HG03442 (cell line): ENCODE data around the gene TBC1D5.
"Not testable (repeated sequence)": the region's sequence is repeated elsewhere in the genome, so short reads cannot be mapped to it uniquely, and the experiment has no call there.

Source experiments
- ATAC-seq: cut with Tn5 transposase; IDR thresholded peaks from one replicate; pipeline ENCODE4 v1.9.1; 2021; ENCODE audit warnings: mild to moderate bottlenecking, moderate library complexity; ENCODE audit not compliant: unreplicated experiment

Gene TBC1D5

DNA sequence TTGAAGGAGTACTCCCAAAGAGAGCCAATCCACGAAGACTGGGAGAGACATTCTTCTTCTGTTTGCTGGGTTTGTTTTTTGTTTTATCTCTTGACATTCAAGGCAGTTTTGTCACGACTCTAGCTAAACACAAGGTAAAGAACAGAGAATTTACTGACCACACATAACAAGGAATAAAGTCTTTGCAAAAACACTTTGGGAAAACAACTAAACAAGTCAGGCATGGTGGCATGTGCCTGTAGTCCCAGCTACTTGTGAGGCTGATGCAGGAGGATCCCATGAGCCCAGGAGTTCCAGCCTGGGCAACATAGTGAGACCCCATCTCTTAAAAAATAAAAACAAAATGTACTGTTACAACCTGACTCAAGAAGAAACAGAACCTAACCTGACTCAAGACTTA is 28.0 kb downstream of the TBC1D5 start:
- ATAC-seq: no peak

DNA sequence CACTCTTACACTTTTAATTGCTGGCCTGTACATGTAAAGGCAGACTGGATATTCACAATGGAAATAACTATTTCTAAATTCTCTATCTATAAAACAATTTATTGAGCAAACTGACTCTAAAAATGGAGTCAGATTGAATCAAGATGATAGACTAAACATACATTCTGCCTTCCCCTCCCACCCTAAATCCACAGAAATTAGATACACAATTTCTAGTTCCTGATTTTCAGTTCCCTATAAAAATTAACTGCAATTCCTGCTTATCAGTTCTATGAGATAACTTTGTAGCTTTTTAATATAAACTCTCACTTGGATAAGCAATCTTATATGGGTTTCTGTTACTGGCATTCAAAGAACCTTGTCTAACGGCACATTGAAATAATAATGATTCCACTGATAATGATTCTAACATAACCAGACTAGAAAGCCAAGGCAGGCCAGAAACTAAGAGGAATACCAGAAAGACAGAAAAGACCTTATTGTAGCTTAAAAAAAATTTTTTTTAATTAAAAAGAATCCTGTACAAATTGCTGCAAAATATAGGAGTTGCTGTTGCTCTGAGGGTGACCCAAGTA is 33.1 kb downstream of the TBC1D5 start:
- ATAC-seq: no peak

DNA sequence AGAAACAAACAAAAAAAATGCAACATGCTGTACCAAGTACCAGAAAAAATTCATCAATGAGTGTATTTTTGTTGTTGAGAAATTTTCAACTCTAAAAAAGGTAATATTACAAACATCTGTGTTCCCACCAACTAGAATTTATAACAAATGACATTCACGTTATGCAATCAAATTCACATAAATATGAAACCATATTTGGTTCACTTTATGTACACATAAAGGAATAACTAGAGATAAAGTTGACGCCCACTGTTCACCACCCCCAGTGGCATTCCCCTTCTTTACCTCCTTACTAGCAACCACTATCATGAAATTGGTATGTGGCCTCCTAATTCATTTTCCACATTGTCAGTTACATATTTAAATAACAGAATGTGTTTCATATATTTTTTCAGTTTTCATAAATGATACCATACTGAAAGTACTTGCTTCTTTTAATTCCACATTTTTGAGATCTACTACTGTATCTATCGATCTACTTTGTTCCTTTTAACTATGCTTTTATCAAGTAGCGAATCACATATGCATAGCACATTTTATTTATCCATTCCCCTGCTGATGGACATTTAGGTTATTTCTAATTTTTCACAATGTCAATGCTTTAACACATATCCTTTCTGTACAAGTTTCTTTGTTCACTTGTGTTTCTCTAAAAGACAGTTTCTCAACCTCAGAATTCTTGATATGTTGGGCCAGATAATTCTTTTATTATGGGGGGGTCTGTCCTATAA is 34.5 kb downstream of the TBC1D5 start:
- ATAC-seq: no peak

DNA sequence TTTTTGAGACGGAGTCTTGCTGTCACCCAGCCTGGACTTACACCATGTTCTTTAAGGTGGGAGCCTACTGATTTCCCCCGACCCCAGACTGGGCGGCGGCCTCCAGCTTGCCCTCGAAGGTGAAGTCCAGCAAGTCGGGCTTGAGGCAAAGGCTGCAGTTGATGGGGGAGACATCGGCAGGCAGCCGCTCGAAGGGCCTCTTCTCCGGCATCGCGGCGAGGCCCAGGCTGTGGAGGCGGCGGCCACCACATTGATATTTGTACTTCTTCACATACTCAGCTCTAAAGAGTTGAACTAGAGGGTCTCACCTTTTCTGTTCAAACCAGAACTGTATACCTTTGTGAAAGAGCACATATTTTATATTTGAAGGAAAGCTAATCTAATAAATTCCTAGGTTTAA is 36.4 kb downstream of the TBC1D5 start:
- ATAC-seq: not testable (repeated sequence)

DNA sequence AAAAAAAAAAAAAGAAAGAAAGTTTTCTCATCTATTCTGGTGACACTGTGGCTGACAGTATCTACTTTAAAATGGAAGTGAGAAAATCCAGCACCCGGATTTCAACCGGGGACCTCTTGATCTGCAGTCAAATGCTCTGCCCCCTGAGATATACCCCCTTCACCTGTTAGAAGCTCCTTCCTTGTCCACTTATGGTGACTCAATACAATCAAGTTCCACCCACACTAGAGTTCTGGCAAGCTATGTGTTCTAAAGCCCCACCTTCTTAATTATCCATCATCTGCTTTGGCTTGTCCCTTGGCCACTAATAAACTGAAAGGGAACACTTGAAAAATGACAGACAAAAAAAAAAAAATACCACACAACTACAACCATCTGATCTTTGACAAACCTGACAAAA is 42.6 kb downstream of the TBC1D5 start:
- not testable (repeated sequence) for ATAC-seq

DNA sequence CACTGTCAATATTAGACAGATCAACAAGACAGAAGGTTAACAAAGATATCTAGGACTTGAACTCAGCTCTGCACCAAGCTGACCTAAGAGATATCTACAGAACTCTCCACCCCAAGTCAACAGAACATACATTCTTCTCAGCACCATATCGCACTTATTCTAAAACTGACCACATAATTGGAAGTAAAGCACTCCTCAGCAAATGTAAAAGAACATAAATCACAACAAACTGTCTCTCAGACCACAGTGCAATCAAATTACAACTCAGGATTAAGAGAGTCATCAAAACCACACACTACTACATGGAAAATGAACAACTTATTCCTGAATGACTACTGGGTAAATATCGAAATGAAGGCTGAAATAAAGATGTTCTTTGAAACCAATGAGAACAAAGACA is 46.8 kb downstream of the TBC1D5 start:
- ATAC-seq: not testable (repeated sequence)

DNA sequence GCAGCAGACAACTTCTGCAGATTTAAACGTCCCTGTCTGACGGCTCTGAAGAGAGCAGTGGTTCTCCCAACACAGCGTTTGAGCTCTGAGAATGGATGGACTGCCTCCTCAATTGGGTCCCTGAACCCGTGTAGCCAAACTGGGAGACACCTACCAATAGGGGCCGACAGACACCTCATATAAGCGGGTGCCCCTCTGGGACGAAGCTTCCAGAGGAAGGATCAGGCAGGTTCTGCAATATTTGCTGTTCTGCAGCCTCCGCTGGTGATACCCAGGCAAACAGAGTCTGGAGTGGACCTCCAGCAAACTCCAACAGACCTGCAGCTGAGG is 48.8 kb downstream of the TBC1D5 start:
- ATAC-seq: not testable (repeated sequence)

DNA sequence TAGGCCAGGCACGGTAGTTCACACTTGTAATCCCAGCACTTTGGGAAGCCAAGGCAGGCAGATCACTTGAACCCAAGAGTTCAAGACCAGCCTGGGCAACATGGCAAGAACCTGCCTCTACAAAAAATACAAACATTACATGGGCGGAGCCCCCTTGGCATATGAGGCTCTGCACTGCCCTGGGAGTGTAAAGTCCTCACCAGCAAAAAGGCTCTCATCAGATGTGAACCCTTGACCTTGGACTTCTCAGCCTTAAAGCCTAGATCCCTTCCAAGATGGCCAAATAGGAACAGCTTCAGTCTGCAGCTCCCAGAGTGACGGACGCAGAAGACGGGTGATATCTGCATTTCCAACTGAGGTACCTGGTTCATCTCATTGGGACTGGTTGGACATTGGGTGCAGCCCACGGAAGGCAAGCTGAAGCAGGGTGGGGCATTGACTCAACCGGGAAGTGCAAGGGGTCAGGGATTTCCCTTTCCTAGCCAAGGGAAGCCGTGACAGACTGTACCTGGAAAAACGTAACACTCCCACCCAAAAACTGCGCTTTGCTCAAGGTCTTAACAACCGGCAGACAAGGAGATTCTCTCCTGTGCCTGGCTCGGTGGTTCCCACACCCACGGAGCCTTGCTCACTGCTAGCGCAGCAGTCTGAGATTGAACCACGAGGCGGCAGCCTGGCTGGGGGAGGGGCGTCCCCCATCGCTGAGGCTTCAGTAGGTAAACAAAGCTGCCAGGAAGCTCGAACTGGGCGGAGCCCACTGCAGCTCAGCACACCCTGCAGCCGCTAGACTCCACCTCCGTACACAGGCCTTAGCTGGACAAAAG is 49.4 kb downstream of the TBC1D5 start:
- not testable (repeated sequence) for ATAC-seq

DNA sequence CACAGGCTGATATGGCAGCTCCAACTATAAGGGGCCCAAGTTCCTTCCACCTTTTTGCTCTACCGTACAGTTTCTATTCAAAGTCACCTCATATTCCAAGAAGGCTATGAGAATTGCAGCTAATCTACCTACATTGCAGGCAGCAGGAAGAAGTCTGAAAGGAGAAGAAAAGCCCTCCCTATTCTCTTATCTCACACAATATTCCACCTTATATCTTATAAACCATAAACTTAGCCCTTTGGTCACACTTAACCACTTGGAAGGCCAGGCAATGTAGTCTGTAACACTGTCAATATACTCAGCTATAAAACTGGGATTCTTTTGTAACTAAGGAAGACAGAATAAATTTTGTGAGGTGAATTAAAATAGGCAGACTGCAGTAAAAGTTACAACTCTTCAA is 54.9 kb downstream of the TBC1D5 start:
- no peak for ATAC-seq

DNA sequence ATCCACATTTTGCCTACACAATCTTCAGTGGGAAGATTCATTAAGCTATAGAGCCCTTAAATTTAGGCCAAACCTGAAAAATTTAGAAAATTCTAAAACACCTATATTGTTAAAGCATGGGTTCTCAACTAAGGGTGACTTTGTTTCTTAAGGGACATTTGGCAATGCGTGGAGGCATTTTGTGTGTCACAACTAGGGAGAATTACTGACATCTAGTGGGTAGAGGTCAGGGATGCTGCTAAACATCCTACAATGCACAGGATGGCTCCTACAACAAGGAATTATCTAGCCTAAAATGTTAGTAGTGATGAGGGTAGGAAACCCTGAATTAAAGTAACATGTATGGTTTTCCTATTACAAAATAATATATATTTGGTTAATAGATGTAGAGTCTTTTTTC is 55.8 kb downstream of the TBC1D5 start:
- no peak for ATAC-seq

DNA sequence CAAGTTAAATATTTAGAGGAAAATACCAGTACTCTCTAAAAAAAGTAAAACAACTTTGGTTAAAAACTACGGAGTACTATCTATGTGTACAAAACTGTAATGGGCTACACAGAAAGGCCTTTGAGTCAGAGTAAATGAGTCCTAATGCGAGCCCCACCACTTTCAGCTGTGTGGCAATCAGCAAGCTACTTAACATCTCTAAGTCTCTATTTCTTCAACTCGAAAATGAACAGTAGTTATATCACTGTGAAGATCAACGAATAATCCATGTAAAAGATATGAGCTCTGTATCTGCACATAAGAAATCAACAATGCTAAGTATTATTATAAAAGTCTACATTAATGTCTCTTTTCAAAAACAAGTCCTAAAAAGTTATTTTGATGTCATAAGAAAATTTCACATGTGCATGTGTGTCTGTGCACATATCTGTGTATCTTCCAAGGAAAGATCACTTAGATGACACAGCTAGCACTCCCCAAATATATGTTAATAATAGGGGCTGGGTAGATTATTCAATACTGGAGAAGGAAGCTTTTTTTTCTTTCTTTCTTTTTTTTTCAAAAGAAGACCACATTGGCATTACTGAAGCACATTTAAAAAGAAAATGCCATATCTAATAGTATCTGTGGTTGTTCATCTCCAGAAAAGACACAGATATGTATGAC is 58.8 kb downstream of the TBC1D5 start:
- ATAC-seq: no peak

DNA sequence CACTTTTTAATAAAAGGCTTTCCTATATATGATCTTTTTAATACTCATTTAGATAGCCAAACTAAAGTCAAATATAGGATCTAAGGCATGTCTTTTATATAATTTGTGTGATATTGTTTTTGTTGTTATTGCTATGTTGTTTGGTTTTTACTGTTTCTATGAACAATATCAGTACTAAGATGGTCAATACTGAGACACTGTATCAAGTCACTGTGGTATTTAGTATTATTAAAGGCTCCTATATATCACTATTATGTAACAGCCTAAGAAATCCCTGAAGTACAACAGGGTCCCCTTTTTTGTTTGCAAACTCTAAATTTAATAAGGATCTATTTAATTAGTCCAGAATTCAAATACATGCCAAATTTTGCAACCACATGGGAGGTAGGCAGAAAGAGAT is 61.9 kb downstream of the TBC1D5 start:
- no peak for ATAC-seq

DNA sequence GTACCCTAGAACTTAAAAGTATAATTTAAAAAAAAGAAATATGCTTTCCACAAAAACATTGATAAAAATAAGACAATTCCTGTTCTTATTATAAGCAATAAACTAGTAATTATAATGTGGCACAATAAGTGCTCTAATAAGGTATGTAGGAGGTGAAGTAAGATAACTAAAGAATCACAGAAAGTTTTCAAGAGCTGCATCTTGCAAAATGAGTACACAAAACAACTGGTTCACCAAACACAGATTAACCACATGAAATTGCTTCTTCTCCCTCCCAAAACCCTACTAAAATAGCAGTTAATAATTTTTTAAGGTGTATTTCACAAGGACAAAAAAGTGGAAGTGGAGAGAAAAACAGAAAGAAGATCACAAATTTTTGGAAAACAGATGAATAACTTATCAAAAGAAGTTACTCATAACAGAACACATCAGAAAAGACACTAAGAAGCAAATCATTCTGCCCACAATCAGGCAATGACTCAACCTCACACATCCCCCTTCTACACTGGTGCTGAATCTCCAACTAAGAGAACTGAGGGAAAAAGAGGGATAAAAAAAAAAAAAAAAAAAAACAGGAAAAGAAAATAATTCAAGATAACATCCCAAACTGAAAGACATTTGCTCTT is 64.2 kb downstream of the TBC1D5 start:
- peak; percentile 86 for ATAC-seq

DNA sequence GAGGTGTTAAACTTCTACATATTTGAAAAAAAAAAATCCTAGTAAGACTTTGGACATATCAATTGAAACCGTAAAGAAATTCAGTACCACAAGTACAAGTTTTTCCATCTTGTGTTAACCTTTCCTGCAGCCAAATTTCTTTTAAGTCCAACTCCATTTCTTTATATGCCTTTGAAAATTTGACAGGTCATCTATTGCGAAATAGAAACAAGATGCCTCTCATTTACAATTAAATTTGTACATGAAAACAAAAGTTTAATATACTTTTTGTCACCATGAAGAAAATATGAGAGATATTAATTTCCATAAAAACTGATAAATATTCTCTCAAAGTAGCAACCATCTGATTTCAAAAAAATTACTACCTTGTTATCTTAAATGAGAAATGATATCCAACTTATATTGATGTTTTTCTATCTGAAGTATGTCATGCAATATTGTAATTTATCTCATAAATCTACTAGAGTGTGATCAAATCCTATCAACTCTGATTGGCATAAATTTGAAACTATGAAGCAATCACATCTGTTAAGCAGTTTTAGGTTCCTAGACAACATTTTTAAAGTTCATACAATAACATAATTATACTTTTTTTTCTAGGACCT is 68.2 kb downstream of the TBC1D5 start:
- no peak for ATAC-seq

DNA sequence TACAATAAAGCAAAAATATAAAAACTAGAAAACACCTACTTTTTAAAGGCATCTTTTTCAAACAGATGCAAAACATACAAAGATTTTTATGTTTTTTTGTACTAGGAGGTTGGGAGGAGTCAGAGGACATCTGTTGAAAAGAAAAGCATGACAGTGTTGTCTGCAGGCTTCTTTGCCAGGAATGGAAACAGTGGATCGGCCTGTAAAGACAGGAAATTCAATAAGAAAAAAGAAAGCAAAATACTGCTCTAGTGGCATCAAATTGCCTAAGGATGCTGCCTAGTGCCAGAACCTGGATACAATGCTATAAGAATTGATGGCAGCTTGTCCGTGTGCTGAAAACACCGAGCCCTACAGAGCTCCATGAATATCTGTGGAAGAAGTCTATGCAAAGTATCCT is 69.9 kb downstream of the TBC1D5 start:
- no peak for ATAC-seq

DNA sequence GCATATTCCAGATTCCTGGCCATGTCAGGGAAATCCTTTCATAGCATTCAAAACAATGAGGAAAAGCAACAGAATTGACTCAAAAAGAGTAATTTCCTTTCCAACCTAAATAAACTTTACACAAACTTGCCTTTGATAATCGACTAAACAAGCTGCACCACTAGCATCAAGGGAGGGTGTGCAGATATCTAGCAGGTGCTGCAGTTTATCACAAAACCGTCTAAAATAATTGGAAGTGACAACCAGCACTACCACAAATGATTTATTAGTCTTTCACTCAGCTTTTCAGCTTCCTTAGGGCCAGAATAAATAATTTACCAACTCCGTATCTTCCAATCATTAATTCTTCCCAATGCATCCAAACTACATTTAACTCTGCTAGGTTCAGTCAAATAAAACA is 71.7 kb downstream of the TBC1D5 start:
- no peak for ATAC-seq

DNA sequence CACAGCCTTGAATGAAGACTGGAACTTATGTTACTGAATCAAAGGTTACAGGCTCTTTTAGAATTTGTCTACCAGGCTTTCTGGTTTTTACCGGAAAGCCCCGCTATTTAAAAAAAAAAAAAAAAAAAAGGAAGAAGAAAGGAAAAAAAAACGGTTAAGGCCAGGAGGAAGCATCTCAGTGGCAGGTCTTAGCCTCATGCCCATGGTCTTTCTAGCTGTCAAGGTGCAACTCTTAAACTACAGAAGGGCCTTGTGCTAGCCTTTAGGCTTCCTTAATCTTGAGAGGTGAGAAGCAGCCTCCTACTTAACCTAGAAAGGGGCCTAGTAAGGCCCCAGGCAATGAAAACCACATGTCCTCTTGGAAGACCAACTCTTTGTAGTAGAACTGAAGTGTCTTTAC is 77.5 kb downstream of the TBC1D5 start:
- no peak for ATAC-seq

DNA sequence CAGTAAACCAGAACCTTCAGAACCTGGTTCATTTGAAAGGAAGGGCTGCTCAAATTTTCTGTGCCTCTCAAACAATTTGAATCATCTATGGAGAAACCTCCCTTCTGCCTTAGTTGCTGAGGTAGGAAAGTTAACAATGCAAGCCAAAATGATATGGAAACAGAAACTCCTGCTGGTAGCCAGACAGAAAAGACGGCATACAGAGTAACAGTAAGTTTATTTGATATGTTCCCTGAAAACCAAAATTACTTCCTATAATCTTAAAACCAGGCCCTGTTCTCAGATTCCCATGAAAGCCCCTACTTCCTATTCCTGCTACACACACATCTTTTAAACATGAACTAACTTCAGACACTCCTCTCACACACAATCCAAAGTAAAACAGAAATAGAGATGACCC is 86.2 kb downstream of the TBC1D5 start:
- ATAC-seq: peak; percentile 16

DNA sequence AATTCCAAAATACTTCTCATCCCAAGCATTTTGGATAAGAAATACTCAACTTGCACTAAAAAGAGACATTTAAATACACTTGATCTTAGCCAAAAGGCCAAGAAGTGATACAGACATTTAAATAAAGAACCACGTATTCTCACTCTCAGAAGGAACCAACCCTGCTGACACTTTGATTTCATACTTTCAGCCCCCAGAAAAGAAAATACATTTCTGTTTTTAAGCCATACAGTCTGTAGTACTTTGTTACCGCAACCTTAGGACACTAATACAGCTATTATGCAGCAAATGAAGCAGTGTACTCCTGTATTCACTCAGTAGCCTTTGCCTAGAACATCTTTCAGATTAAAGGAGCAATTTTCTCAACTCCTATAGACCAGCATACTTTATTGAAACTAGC is 86.7 kb downstream of the TBC1D5 start:
- peak; percentile 82 for ATAC-seq

DNA sequence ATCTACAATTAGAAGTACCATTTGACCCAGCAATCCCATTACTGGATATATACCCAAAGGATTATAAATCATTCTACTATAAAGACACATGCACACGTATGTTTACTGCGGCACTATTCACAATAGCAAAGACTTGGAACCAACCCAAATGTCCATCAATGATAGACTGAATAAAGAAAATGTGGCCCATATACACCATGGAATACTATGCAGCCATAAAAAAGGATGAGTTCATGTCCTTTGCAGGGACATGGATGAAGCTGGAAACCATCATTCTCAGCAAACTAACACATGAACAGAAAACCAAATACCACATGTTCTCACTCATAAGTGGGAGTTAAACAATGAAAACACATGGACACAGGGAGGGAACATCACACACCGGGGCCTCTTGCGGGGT is 92.7 kb downstream of the TBC1D5 start:
- not testable (repeated sequence) for ATAC-seq
